ENCODE data around the gene DYSF.

- TF ChIP-seq EP300 (IDR thresholded peaks at IDR 0.05; ENCODE audit: borderline replicate concordance), result no peak
- no peak for TF ChIP-seq CEBPB (IDR thresholded peaks at IDR 0.05)
- TF ChIP-seq TAF1 (IDR thresholded peaks at IDR 0.05; ENCODE audit: low read depth), result no peak
- TF ChIP-seq, protein P1, sequence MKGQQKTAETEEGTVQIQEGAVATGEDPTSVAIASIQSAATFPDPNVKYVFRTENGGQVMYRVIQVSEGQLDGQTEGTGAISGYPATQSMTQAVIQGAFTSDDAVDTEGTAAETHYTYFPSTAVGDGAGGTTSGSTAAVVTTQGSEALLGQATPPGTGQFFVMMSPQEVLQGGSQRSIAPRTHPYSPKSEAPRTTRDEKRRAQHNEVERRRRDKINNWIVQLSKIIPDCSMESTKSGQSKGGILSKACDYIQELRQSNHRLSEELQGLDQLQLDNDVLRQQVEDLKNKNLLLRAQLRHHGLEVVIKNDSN (IDR thresholded peaks at IDR 0.05), result no peak
- no peak for TF ChIP-seq EGR1 (IDR thresholded peaks at IDR 0.05)
- no peak for TF ChIP-seq FOXM1 (IDR thresholded peaks at IDR 0.05; ENCODE audit: borderline replicate concordance, low read depth)
These were observed 157.3 kb downstream of the DYSF start for GRCh38 chr2:71610671-71611070.
